ENCODE measurements around the gene ATAD3A.
A peak's percentile ranks its signal among the peaks of the same experiment; 100 is the strongest.

ATAD3A gene

DNA sequence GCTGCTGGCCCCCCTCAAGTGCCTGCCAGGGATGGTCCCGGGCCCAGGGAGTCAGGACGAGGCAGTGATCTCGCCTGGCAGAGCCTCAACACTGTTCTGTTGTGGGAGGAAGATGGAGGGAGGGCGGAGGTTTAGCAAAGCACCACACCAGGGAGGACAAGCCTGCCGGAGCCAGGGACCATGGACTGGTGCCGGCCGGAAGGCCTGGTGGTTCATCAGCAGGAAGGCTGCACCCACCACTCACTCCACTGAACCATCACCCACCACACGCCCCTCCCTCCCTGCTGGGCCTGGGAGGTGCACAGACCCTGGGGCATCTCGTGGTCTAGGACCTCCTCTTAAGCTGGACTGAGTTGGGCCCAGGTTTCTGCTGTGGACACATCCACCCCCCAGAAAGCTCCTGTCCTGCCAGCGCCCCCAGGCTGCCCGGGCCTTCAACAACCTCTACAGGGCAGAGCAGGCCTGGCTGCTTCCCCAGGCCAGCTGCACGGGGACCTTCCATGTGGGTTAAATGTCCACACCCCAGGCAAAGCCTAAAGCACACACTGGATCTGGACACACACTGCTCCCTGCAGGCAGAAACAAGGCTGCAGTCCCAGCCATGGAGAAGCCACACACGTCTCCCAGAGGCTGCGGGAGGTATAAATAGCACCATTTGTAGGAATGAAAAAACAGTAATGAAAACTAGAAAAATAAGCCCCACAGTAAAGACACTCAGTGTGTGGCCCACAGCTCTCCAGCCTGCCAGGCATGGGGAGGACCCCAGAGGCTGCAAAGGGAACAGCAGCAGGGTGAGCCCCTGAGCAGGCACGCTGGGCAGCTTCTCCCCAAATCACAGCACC, 38.9 kb downstream of the ATAD3A start:
- TF ChIP-seq, protein P1, sequence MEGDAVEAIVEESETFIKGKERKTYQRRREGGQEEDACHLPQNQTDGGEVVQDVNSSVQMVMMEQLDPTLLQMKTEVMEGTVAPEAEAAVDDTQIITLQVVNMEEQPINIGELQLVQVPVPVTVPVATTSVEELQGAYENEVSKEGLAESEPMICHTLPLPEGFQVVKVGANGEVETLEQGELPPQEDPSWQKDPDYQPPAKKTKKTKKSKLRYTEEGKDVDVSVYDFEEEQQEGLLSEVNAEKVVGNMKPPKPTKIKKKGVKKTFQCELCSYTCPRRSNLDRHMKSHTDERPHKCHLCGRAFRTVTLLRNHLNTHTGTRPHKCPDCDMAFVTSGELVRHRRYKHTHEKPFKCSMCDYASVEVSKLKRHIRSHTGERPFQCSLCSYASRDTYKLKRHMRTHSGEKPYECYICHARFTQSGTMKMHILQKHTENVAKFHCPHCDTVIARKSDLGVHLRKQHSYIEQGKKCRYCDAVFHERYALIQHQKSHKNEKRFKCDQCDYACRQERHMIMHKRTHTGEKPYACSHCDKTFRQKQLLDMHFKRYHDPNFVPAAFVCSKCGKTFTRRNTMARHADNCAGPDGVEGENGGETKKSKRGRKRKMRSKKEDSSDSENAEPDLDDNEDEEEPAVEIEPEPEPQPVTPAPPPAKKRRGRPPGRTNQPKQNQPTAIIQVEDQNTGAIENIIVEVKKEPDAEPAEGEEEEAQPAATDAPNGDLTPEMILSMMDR (IDR thresholded peaks at IDR 0.05; ENCODE audit: low read depth, low read length), result 0 out of 2 replicates have a peak, but pooled peaks have one; percentile 4
- no peak for TF ChIP-seq EZH2phosphoT487 (IDR thresholded peaks at IDR 0.05; ENCODE audit: low read depth)
- Histone ChIP-seq H3K4me2 (ENCODE audit: low read length) (no peak overlapping the region), H2AFZ (ENCODE audit: low read depth, low read length) (no peak overlapping the region), H3K9ac (ENCODE audit: low read length) (no peak overlapping the region), H3K36me3 (replicated peaks; ENCODE audit: low read depth, low read length) (no peaks in the 10 kb centered on the region), H3K4me3 (ENCODE audit: low read length) (no peak overlapping the region), H3K4me1 (ENCODE audit: low read length) (no peaks in the 10 kb centered on the region), H3K9me3 (ENCODE audit: insufficient read depth, low read length) (no peaks in the 10 kb centered on the region), H3K27ac (ENCODE audit: low read length) (no peak overlapping the region), H3K27me3 (ENCODE audit: low read depth, low read length) (no peaks in the 10 kb centered on the region), H4K20me1 (ENCODE audit: insufficient read depth, low read length) (no peaks in the 10 kb centered on the region), H3K79me2 (ENCODE audit: low read length) (no peaks in the 10 kb centered on the region)

DNA sequence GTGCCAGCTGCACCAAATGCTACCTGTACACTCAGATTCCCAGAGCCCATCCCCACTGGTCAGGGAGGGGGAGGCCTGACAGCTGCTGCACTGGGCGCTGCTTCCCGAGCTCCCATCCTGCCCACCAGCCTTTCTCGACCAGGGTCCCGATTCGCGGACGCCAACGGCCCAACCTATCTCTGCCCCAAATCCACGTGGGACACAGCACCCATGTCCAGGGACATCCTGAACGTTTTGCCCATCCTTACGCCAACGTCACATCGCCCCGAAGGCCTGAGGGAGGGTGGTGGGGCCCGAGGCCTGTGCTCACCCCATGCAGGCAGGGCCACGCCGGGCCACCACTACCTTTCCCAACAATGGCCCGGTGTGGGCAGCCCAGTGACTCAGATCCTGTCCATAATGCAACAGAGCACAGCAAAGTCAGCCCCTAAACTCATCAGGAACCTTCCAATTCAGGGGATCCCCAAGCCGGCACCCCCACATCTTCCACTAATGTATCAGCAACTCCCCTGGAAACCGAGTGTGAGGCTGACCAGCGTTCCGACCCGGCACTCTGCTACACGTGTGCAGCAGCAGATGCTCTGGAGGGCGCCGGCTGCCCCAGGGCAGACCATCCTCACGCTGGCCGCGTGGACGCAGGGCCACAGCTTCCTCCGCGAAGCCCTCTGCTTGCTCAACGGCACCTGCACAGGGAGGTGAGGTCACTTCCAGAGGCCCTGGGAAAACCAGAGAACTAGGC, 39.7 kb downstream of the ATAD3A start:
- no peaks in the 10 kb centered on the region for H3K27me3 ChIP-seq (ENCODE audit: low read depth, low read length)
- no peaks in the 10 kb centered on the region for H3K79me2 ChIP-seq (ENCODE audit: low read length)
- no peak overlapping the region for H3K4me3 ChIP-seq (ENCODE audit: low read length)
- no peak overlapping the region for H3K9ac ChIP-seq (ENCODE audit: low read length)
- no peaks in the 10 kb centered on the region for H4K20me1 ChIP-seq (ENCODE audit: insufficient read depth, low read length)
- TF ChIP-seq, protein P1 (IDR thresholded peaks at IDR 0.05; ENCODE audit: low read depth, low read length), result no peak
- no peaks in the 10 kb centered on the region for H3K4me1 ChIP-seq (ENCODE audit: low read length)
- no peaks in the 10 kb centered on the region for H3K36me3 ChIP-seq (replicated peaks; ENCODE audit: low read depth, low read length)
- H3K4me2 ChIP-seq (ENCODE audit: low read length), result no peak overlapping the region
- no peak overlapping the region for H2AFZ ChIP-seq (ENCODE audit: low read depth, low read length)
- H3K9me3 ChIP-seq (ENCODE audit: insufficient read depth, low read length), result no peaks in the 10 kb centered on the region
- H3K27ac ChIP-seq (ENCODE audit: low read length), result no peak overlapping the region

DNA sequence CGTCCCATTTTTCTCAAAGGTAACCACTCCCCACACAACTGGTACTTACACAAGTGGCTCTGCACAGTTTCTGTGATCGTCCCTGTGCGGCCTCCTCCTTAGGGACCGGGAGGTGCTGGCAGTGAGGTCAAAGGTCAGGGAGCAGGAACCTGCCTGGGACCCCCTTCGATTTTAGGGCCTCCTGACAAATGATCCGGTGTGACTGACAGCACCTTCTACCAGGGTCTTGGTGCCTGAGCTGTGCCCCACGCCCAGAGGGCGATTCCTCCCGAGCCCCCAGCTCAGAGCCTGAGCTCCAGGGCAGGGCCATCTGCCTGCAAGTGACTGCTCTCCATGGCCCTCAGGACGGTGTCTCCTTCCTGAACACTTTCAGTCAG, 40.3 kb downstream of the ATAD3A start:
- no peaks in the 10 kb centered on the region for H3K36me3 ChIP-seq (replicated peaks; ENCODE audit: low read depth, low read length)
- H3K27ac ChIP-seq (ENCODE audit: low read length), result no peak overlapping the region
- H2AFZ ChIP-seq (ENCODE audit: low read depth, low read length), result no peak overlapping the region
- no peaks in the 10 kb centered on the region for H3K79me2 ChIP-seq (ENCODE audit: low read length)
- no peaks in the 10 kb centered on the region for H3K9me3 ChIP-seq (ENCODE audit: insufficient read depth, low read length)
- no peak overlapping the region for H3K9ac ChIP-seq (ENCODE audit: low read length)
- no peaks in the 10 kb centered on the region for H3K27me3 ChIP-seq (ENCODE audit: low read depth, low read length)
- TF ChIP-seq, protein P1 (IDR thresholded peaks at IDR 0.05; ENCODE audit: low read depth, low read length), result no peak
- TF ChIP-seq EZH2phosphoT487 (IDR thresholded peaks at IDR 0.05; ENCODE audit: low read depth), result no peak
- no peak overlapping the region for H3K4me2 ChIP-seq (ENCODE audit: low read length)
- H3K4me3 ChIP-seq (ENCODE audit: low read length), result no peak overlapping the region
- H4K20me1 ChIP-seq (ENCODE audit: insufficient read depth, low read length), result no peaks in the 10 kb centered on the region
- H3K4me1 ChIP-seq (ENCODE audit: low read length), result no peaks in the 10 kb centered on the region

DNA sequence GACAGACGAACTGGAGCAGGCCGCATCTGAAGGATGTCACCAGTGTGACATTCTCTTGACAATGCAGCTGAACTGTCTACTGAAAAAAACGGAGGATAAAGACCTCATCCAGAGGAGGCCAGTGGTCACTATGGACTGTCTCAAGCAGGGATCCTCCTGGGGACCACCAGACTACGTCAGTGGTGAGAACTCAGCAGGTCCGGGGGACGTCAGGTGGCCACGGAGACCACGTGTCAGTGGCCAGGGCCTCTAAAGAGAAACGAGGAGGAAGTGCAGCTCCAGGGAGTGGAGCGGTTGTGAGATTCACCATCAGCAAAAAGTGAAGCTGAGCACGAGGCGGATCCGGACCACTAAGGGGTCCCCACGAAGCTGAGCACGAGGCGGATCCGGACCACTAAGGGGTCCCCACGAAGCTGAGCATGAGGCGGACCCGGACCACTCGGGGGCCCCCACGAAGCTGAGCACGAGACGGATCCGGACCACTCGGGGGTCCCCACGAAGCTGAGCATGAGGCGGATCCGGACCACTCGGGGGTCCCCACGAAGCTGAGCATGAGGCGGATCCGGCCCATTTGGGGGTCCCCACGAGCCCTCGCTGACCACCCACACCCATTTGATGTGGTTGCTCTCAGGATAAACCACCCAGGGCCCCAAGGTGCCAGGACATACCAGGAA, 42.0 kb downstream of the ATAD3A start:
- no peak overlapping the region for H2AFZ ChIP-seq (ENCODE audit: low read depth, low read length)
- no peaks in the 10 kb centered on the region for H3K27me3 ChIP-seq (ENCODE audit: low read depth, low read length)
- H3K9ac ChIP-seq (ENCODE audit: low read length), result no peak overlapping the region
- H3K4me2 ChIP-seq (ENCODE audit: low read length), result no peak overlapping the region
- no peak overlapping the region for H3K4me3 ChIP-seq (ENCODE audit: low read length)
- no peaks in the 10 kb centered on the region for H3K36me3 ChIP-seq (replicated peaks; ENCODE audit: low read depth, low read length)
- no peaks in the 10 kb centered on the region for H3K4me1 ChIP-seq (ENCODE audit: low read length)
- no peak overlapping the region for H3K27ac ChIP-seq (ENCODE audit: low read length)
- TF ChIP-seq, protein P1 (IDR thresholded peaks at IDR 0.05; ENCODE audit: low read depth, low read length), result no peak
- TF ChIP-seq EZH2phosphoT487 (IDR thresholded peaks at IDR 0.05; ENCODE audit: low read depth), result no peak
- no peaks in the 10 kb centered on the region for H3K79me2 ChIP-seq (ENCODE audit: low read length)
- H3K9me3 ChIP-seq (ENCODE audit: insufficient read depth, low read length), result no peaks in the 10 kb centered on the region
- no peaks in the 10 kb centered on the region for H4K20me1 ChIP-seq (ENCODE audit: insufficient read depth, low read length)
